ENCODE data around the gene DDX6.

GRCh38 chr11:118813551-118813950 is 22.6 kb upstream of the DDX6 start:
- TF ChIP-seq CTCF (IDR thresholded peaks at IDR 0.05) (no peak), POLR2A (IDR thresholded peaks at IDR 0.05) (no peak)

All from uterus (tissue), 2 donors.